SU-DHL-6 (cell line): Measurements from ENCODE around the gene PDIA2.

ENCODE experiments used
- CTCF ChIP-seq: fragments of 200-600 bp; sonication (generic); IDR thresholded peaks from one replicate; pipeline ENCODE4 v1.5.1; 2017; ENCODE audit warnings: antibody characterized with exemption, mild to moderate bottlenecking, low read length, moderate library complexity; ENCODE audit not compliant: insufficient read depth, poor library complexity, severe bottlenecking
- EZH2phosphoT487 ChIP-seq: fragments of 200-600 bp; sonication (generic), shearing (Covaris generic); conservative IDR thresholded peaks from 2 replicates; pipeline ENCODE4 v1.6.1; 2018; ENCODE audit warnings: mild to moderate bottlenecking, antibody characterized with exemption, low read length, moderate library complexity, mixed read lengths

- TF ChIP-seq CTCF (no peak), EZH2phosphoT487 (no peak)
Observed at GRCh38 chr16:264440-264951, 18.5 kb upstream of the PDIA2 start.
